ENCODE data around the gene GMCL2. TPM values are rescaled to one million over a fixed set of nuclear protein-coding genes. Genes with fewer than 3 reads are reported as not detected.

Gene GMCL2
- total RNA-seq, 2 experiments from 2014 or later, result not detected

- POLR2A ChIA-PET, result interaction anchor here (0.6 kb wide), 1 partner anchor 1821 kb away, joined by 3 read pairs; no protein-coding TSS in a partner anchor
- H3K79me2 ChIP-seq (ENCODE audit: insufficient read depth, low read depth, low read length), result no peaks in the 10 kb centered on the region
- H4K20me1 ChIP-seq (ENCODE audit: insufficient read depth, low read length), result no peaks in the 10 kb centered on the region
- intact Hi-C loops (cut with micrococcal nuclease; ENCODE audit: unreplicated experiment), result no loop called here
- CTCF ChIA-PET (ENCODE audit: unreplicated experiment), result no interaction called here
- H3K9me2 ChIP-seq (ENCODE audit: insufficient read depth, low read length), result no peaks in the 10 kb centered on the region
- H3K27ac ChIP-seq (ENCODE audit: low read depth, low read length, poor library complexity, severe bottlenecking), result no peak overlapping the region
- H3K4me1 ChIP-seq (ENCODE audit: insufficient read depth, low read length, poor library complexity, severe bottlenecking), result no peaks in the 10 kb centered on the region
- TF ChIP-seq EZH2phosphoT487 (IDR thresholded peaks at IDR 0.05; ENCODE audit: borderline replicate concordance, low read depth, low read length) (no peak), CTCF (conservative IDR thresholded peaks at IDR 0.05; ENCODE audit: low read length) (no peak)
- H2AFZ ChIP-seq (ENCODE audit: low read length), result no peak overlapping the region
- no TSS peak for BruUV-seq (replicated peaks)
- H3K4me2 ChIP-seq (ENCODE audit: low read length), result no peak overlapping the region
- no peak overlapping the region for H3K4me3 ChIP-seq (ENCODE audit: low read depth, low read length, poor library complexity, severe bottlenecking)
- no peaks in the 10 kb centered on the region for H3K36me3 ChIP-seq (ENCODE audit: insufficient read depth, low read length)
- no peaks in the 10 kb centered on the region for H3K9me3 ChIP-seq (ENCODE audit: low read length)
- no peak for DNase-seq (ENCODE audit: low spot score)
These were observed 2.3 kb upstream of the GMCL2 start for GRCh38 chr5:178189433-178189832.

GRCh38 chr5:178186427-178186826 is 744 bp downstream of the GMCL2 start:
- no peak overlapping the region for H3K4me2 ChIP-seq (ENCODE audit: low read length)
- CTCF ChIA-PET (ENCODE audit: unreplicated experiment), result no interaction called here
- POLR2A ChIA-PET, result no interaction called here
- TF ChIP-seq CTCF (conservative IDR thresholded peaks at IDR 0.05; ENCODE audit: low read length) (no peak), EZH2phosphoT487 (IDR thresholded peaks at IDR 0.05; ENCODE audit: borderline replicate concordance, low read depth, low read length) (no peak)
- no peaks in the 10 kb centered on the region for H4K20me1 ChIP-seq (ENCODE audit: insufficient read depth, low read length)
- H3K9me3 ChIP-seq (ENCODE audit: low read length), result no peaks in the 10 kb centered on the region
- no peaks in the 10 kb centered on the region for H3K79me2 ChIP-seq (ENCODE audit: insufficient read depth, low read depth, low read length)
- DNase-seq (ENCODE audit: low spot score), result no peak
- intact Hi-C loops (cut with micrococcal nuclease; ENCODE audit: unreplicated experiment), result no loop called here
- no peak overlapping the region for H3K4me3 ChIP-seq (ENCODE audit: low read depth, low read length, poor library complexity, severe bottlenecking)
- H2AFZ ChIP-seq (ENCODE audit: low read length), result no peak overlapping the region
- BruUV-seq (replicated peaks), result no TSS peak
- peaks cover 9% of the 10 kb centered on the region for H3K4me1 ChIP-seq (ENCODE audit: insufficient read depth, low read length, poor library complexity, severe bottlenecking)
- no peaks in the 10 kb centered on the region for H3K9me2 ChIP-seq (ENCODE audit: insufficient read depth, low read length)
- no peaks in the 10 kb centered on the region for H3K36me3 ChIP-seq (ENCODE audit: insufficient read depth, low read length)
- no peak overlapping the region for H3K27ac ChIP-seq (ENCODE audit: low read depth, low read length, poor library complexity, severe bottlenecking)

GRCh38 chr5:178182158-178182876 is 4.9 kb downstream of the GMCL2 start:
- Histone ChIP-seq H3K4me1 (ENCODE audit: insufficient read depth, low read length, poor library complexity, severe bottlenecking) (peaks cover 9% of the 10 kb centered on the region), H4K20me1 (ENCODE audit: insufficient read depth, low read length) (no peaks in the 10 kb centered on the region), H2AFZ (ENCODE audit: low read length) (peak overlapping the region; percentile 73), H3K4me2 (ENCODE audit: low read length) (peak overlapping the region; percentile 41; the same call in 1 of the 2 replicates), H3K79me2 (ENCODE audit: insufficient read depth, low read depth, low read length) (no peaks in the 10 kb centered on the region), H3K4me3 (ENCODE audit: low read depth, low read length, poor library complexity, severe bottlenecking) (no peak overlapping the region), H3K9me3 (ENCODE audit: low read length) (peaks cover 4% of the 10 kb centered on the region; the same call in 1 of the 2 replicates), H3K36me3 (ENCODE audit: insufficient read depth, low read length) (no peaks in the 10 kb centered on the region), H3K27ac (ENCODE audit: low read depth, low read length, poor library complexity, severe bottlenecking) (no peak overlapping the region), H3K9me2 (ENCODE audit: insufficient read depth, low read length) (no peaks in the 10 kb centered on the region)
- peak; percentile 48 for DNase-seq (ENCODE audit: low spot score)
- ChIA-PET POLR2A (interaction anchor here (1.2 kb wide), 1 partner anchor 22 kb away, joined by 9 read pairs; the partner anchor contains the start of gene HNRNPAB), CTCF (ENCODE audit: unreplicated experiment) (no interaction called here)
- no peak for TF ChIP-seq CTCF (conservative IDR thresholded peaks at IDR 0.05; ENCODE audit: low read length)
- no peak for TF ChIP-seq EZH2phosphoT487 (IDR thresholded peaks at IDR 0.05; ENCODE audit: borderline replicate concordance, low read depth, low read length)
- intact Hi-C loops (cut with micrococcal nuclease; ENCODE audit: unreplicated experiment), result no loop called here
- no TSS peak for BruUV-seq (replicated peaks)

Measured in OCI-LY7 (cell line).